Fibroblast of villous mesenchyme (primary cell): ENCODE data around the gene GIT1. TPM values are rescaled to one million over a fixed set of nuclear protein-coding genes. Genes with fewer than 3 reads are reported as not detected.

Experiments used
- DNase-seq: peaks from one replicate; pipeline ENCODE4 v3.0.0-alpha.2; 2010; ENCODE audit warnings: low read depth
- H3K4me3 ChIP-seq: 2 replicates; pipeline ENCODE4 v1.5.1; 2011; ENCODE audit warnings: low read depth, mild to moderate bottlenecking, low read length
- CTCF ChIP-seq: IDR thresholded peaks from 2 replicates; pipeline ENCODE4 v1.5.1; 2012; ENCODE audit warnings: low read depth, mild to moderate bottlenecking, low read length; ENCODE audit not compliant: insufficient read depth
- total RNA-seq: library from RNA; depleted of rRNA; stranded (reverse); fragments of >200 nt; gene quantifications from 2 replicates; pipeline ENCODE4 v1.2.3, GENCODE V29; 2012

GIT1 gene
- total RNA-seq, 1 donor, result 26.3 TPM

GRCh38 chr17:29616300-29617048 lies 27.0 kb upstream of the GIT1 start:
- no peak overlapping the region for H3K4me3 ChIP-seq
- TF ChIP-seq CTCF, result no peak
- no peak for DNase-seq

GRCh38 chr17:29615492-29616299 lies 26.2 kb upstream of the GIT1 start:
- TF ChIP-seq CTCF, result no peak
- peak overlapping the region; percentile 52 for H3K4me3 ChIP-seq
- DNase-seq, result peak; percentile 88

GRCh38 chr17:29615048-29615385 lies 25.6 kb upstream of the GIT1 start:
- peak; percentile 11 for TF ChIP-seq CTCF
- no peak for DNase-seq
- peak overlapping the region; percentile 52 for H3K4me3 ChIP-seq

- no peak overlapping the region for H3K4me3 ChIP-seq
- no peak for TF ChIP-seq CTCF
- DNase-seq, result no peak
Measured at GRCh38 chr17:29614349-29615047, 25.1 kb upstream of the GIT1 start.

GRCh38 chr17:29613856-29614255 lies 24.4 kb upstream of the GIT1 start:
- TF ChIP-seq CTCF, result no peak
- peak overlapping the region; percentile 45 for H3K4me3 ChIP-seq
- DNase-seq, result no peak

- peak; percentile 91 for DNase-seq
- H3K4me3 ChIP-seq, result peak overlapping the region; percentile 45
- TF ChIP-seq CTCF, result peak; percentile 76
Measured at GRCh38 chr17:29613352-29613837, 23.9 kb upstream of the GIT1 start.
